Osteocyte (in vitro differentiated cells): ENCODE results near the gene HRH2. TPM values are rescaled to one million over a fixed set of nuclear protein-coding genes. Genes with fewer than 3 reads are reported as not detected.

Source experiments
- DNase-seq: peaks from one replicate; pipeline ENCODE4 v3.0.0; 2021; ENCODE audit warnings: mixed read lengths; ENCODE audit not compliant: unreplicated experiment; ENCODE audit errors: extremely low spot score
- H3K27ac Mint-ChIP-seq: one replicate; pipeline ENCODE4 v1.8.0; 2021; ENCODE audit warnings: mild to moderate bottlenecking, mixed read lengths; ENCODE audit not compliant: unreplicated experiment
- H3K27me3 Mint-ChIP-seq: one replicate; pipeline ENCODE4 v1.8.0; 2021; ENCODE audit warnings: mixed read lengths; ENCODE audit not compliant: unreplicated experiment
- H3K36me3 Mint-ChIP-seq: one replicate; pipeline ENCODE4 v1.8.0; 2021; ENCODE audit warnings: mixed read lengths; ENCODE audit not compliant: unreplicated experiment
- H3K4me1 Mint-ChIP-seq: one replicate; pipeline ENCODE4 v1.8.0; 2021; ENCODE audit warnings: mixed read lengths; ENCODE audit not compliant: unreplicated experiment
- H3K4me3 Mint-ChIP-seq: one replicate; pipeline ENCODE4 v1.8.0; 2021; ENCODE audit warnings: mild to moderate bottlenecking, moderate library complexity, mixed read lengths; ENCODE audit not compliant: unreplicated experiment
- H3K9me3 Mint-ChIP-seq: one replicate; pipeline ENCODE4 v1.8.0; 2021; ENCODE audit warnings: mixed read lengths; ENCODE audit not compliant: unreplicated experiment
- total RNA-seq: library from RNA; stranded (reverse); gene quantifications from 2 replicates; pipeline ENCODE4 v1.2.1, GENCODE V29; 2021
- TF ChIP-seq, protein P1 (sequence below): fragments of 200-600 bp; sonication (generic); IDR thresholded peaks from 2 replicates; pipeline ENCODE4 v1.5.0; 2021; ENCODE audit warnings: antibody characterized with exemption, mild to moderate bottlenecking, moderate library complexity

HRH2 gene
- total RNA-seq, 1 donor from 2014 or later: not detected

DNA sequence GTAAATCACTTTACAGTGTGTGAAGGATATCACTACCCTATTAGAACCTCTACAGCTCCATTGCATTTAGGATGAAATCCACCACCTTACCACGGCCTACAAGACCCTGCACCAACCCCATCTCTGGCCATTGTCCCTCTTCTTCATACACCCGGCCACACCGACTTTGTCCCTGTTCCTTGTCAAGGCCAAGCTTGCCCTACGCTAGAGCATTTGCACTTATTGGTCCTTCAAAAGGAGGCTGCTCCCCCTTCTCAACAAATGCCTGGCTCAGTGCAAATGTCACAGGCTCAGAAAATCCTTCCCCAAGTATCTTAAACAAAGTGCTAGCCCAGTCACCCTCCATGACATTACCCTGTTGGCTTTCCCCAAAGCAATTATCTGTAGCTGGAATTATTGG, 4.1 kb upstream of the HRH2 start:
- H3K27me3 Mint-ChIP-seq: peaks cover 17% of the 10 kb centered on the region
- DNase-seq: no peak
- TF ChIP-seq, protein P1, sequence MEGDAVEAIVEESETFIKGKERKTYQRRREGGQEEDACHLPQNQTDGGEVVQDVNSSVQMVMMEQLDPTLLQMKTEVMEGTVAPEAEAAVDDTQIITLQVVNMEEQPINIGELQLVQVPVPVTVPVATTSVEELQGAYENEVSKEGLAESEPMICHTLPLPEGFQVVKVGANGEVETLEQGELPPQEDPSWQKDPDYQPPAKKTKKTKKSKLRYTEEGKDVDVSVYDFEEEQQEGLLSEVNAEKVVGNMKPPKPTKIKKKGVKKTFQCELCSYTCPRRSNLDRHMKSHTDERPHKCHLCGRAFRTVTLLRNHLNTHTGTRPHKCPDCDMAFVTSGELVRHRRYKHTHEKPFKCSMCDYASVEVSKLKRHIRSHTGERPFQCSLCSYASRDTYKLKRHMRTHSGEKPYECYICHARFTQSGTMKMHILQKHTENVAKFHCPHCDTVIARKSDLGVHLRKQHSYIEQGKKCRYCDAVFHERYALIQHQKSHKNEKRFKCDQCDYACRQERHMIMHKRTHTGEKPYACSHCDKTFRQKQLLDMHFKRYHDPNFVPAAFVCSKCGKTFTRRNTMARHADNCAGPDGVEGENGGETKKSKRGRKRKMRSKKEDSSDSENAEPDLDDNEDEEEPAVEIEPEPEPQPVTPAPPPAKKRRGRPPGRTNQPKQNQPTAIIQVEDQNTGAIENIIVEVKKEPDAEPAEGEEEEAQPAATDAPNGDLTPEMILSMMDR: no peak
- no peak overlapping the region for H3K27ac Mint-ChIP-seq
- H3K9me3 Mint-ChIP-seq: peaks cover 9% of the 10 kb centered on the region
- H3K4me1 Mint-ChIP-seq: peaks cover 10% of the 10 kb centered on the region
- no peaks in the 10 kb centered on the region for H3K36me3 Mint-ChIP-seq
- H3K4me3 Mint-ChIP-seq: no peak overlapping the region

DNA sequence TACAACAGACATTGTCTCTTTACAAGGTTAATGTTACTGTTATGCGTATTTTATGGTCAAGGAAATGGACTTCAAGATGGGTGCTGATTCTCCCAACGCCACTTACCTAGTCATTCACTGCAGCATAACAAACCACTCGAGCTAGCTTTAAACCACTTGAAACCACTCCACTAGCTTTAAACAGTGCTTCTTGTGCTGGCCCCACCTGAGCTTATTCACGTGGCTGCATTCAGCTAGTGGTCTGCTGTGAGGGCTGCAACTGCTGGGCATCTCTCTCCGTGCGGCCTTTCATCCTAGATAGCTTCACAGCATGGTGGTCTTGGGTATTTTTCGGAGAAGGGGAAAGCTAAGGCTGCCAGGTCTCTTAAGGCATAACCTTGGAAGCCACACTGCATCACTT, 3.5 kb upstream of the HRH2 start:
- Mint-ChIP-seq H3K4me1 (peaks cover 10% of the 10 kb centered on the region), H3K27me3 (peaks cover 18% of the 10 kb centered on the region), H3K36me3 (no peaks in the 10 kb centered on the region), H3K9me3 (peaks cover 6% of the 10 kb centered on the region), H3K27ac (no peak overlapping the region), H3K4me3 (no peak overlapping the region)
- DNase-seq: no peak
- TF ChIP-seq, protein P1: no peak

DNA sequence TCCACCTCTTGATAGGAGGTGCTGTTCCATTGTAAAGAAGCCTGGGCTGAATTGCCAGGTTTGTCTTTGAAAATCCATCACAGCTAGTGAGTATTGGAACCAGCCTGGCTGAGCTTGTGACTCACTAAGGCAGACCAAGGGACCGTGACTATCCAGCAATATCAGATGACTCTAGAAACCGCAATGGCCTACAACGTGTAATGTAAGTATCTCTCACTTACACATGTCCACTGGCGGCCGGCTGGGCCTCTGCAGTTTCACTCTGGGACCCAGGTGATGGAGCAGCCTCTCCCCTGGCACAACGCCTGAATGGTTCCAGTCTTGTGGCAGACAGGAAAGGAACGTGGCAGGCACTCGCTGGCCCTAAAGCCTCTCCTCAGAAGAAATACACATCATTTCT, 3.1 kb upstream of the HRH2 start:
- Mint-ChIP-seq H3K9me3 (peaks cover 4% of the 10 kb centered on the region), H3K4me1 (peaks cover 10% of the 10 kb centered on the region), H3K27ac (no peak overlapping the region), H3K36me3 (no peaks in the 10 kb centered on the region), H3K4me3 (no peak overlapping the region), H3K27me3 (peaks cover 18% of the 10 kb centered on the region)
- TF ChIP-seq, protein P1: no peak
- DNase-seq: no peak

DNA sequence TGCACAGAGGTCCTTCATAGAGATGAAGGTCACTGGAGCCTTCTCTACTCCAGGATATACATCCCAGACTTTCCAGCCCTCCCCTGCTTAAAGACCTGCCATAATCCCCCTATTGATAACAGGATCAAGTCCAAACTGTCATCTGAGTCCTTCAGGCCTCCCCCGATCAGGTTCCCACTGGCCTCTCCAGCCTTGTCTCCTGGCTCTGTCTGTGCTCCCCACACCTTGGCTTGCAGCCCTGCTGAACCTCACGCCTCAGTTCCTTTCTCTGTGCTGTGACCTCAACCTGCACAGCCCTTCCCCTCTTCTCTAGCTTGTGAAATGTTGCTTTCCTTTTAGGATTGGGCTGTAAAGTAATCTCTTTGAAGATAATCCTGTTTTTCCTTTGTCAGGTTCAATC, 2.5 kb upstream of the HRH2 start:
- no peak for DNase-seq
- TF ChIP-seq, protein P1: no peak
- H3K4me1 Mint-ChIP-seq: peaks cover 10% of the 10 kb centered on the region
- no peaks in the 10 kb centered on the region for H3K9me3 Mint-ChIP-seq
- H3K27me3 Mint-ChIP-seq: peaks cover 18% of the 10 kb centered on the region
- no peak overlapping the region for H3K27ac Mint-ChIP-seq
- no peaks in the 10 kb centered on the region for H3K36me3 Mint-ChIP-seq
- H3K4me3 Mint-ChIP-seq: no peak overlapping the region

DNA sequence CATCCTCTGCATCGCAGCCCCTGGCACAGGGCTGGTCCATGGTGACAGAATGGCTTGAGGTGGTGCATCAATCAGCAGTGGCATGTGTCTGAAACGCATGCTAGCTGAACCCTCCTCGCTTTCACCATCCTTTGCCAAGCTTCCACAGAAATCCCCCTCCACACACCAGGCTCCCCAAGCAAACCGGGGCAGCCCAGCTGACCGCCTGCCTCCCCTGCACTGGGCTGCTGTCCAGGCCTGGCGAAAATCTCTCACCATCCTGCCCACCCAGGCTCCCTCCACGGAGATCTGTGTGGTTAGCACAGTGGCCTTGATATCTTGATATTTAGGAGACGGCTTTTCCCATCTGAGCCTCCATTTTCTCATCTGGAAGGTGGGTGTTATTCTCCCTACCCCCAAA, 905 bp upstream of the HRH2 start:
- TF ChIP-seq, protein P1: no peak
- H3K9me3 Mint-ChIP-seq: no peaks in the 10 kb centered on the region
- no peak overlapping the region for H3K4me3 Mint-ChIP-seq
- peaks cover 18% of the 10 kb centered on the region for H3K27me3 Mint-ChIP-seq
- DNase-seq: no peak
- no peak overlapping the region for H3K27ac Mint-ChIP-seq
- H3K36me3 Mint-ChIP-seq: no peaks in the 10 kb centered on the region
- peaks cover 10% of the 10 kb centered on the region for H3K4me1 Mint-ChIP-seq
